Activated CD8-positive, alpha-beta memory T cell treated with anti-CD3 and anti-CD28 coated beads for 48 hours (primary cell): ENCODE measurements around the gene ZC3H12D.

Experiments
- DNase-seq, 3 experiments: peaks; one replicate each; pipeline ENCODE4 v3.0.0-alpha.2; 2020; ENCODE audit warnings: low read depth in 2 of 3, low spot score in 2 of 3

Gene ZC3H12D

GRCh38 chr6:149443411-149444181 is 41.2 kb downstream of the ZC3H12D start:
- no peak for DNase-seq

GRCh38 chr6:149441740-149442139 is 43.1 kb downstream of the ZC3H12D start:
- no peak for DNase-seq

- DNase-seq = no peak
Observed at GRCh38 chr6:149440735-149441671, 43.8 kb downstream of the ZC3H12D start.

- no peak for DNase-seq
Observed at GRCh38 chr6:149439626-149440025, 45.2 kb downstream of the ZC3H12D start.

- DNase-seq = no peak
Observed at GRCh38 chr6:149438855-149439254, 46.0 kb downstream of the ZC3H12D start.

GRCh38 chr6:149437212-149437611 is 47.6 kb downstream of the ZC3H12D start:
- DNase-seq = no peak

GRCh38 chr6:149436647-149437046 is 48.2 kb downstream of the ZC3H12D start:
- no peak for DNase-seq

- no peak for DNase-seq
Observed at GRCh38 chr6:149435919-149436586, 48.8 kb downstream of the ZC3H12D start.

- DNase-seq = no peak
Observed at GRCh38 chr6:149433881-149434280, 50.9 kb downstream of the ZC3H12D start.

- DNase-seq = no peak
Observed at GRCh38 chr6:149433405-149433804, 51.4 kb downstream of the ZC3H12D start.

GRCh38 chr6:149431905-149432775 is 52.7 kb downstream of the ZC3H12D start:
- peak; percentile 77 to 97 (median 96) for DNase-seq

GRCh38 chr6:149429427-149430360 is 55.1 kb downstream of the ZC3H12D start:
- DNase-seq = no peak

GRCh38 chr6:149428606-149429005 is 56.2 kb downstream of the ZC3H12D start:
- DNase-seq = no peak

GRCh38 chr6:149425754-149426153 is 59.1 kb downstream of the ZC3H12D start:
- DNase-seq = no peak

- no peak for DNase-seq
Observed at GRCh38 chr6:149425224-149425623, 59.6 kb downstream of the ZC3H12D start.

GRCh38 chr6:149423964-149424440 is 60.8 kb downstream of the ZC3H12D start:
- no peak for DNase-seq

- DNase-seq = no peak
Observed at GRCh38 chr6:149422581-149422980, 62.2 kb downstream of the ZC3H12D start.

GRCh38 chr6:149421132-149421531 is 63.7 kb downstream of the ZC3H12D start:
- DNase-seq = no peak

GRCh38 chr6:149419696-149420404 is 65.0 kb downstream of the ZC3H12D start:
- DNase-seq = no peak
